Left cardiac atrium (tissue), 4 donors: ENCODE measurements around the gene CAPZB. TPM values are rescaled to one million over a fixed set of nuclear protein-coding genes. Genes with fewer than 3 reads are reported as not detected.

Experiments
- ATAC-seq, 2 donors: fragments of 200-7000 bp; cut with Tn5 transposase; one replicate each; pipeline ENCODE4 v1.9.1; 2020; ENCODE audit warnings: mild to moderate bottlenecking in 2 of 2, moderate library complexity in 2 of 2
- DNase-seq: peaks from one replicate; pipeline ENCODE4 v3.0.0-alpha.2; 2020
- intact Hi-C, 2 donors: fragments of 100-400 bp; cut with DNase I; formaldehyde crosslinking; loops; one replicate each; pipeline versions ENCODE4 v1.14.1 to v1.15.1; 2022 to 2023
- total RNA-seq, 2 donors: library from RNA; stranded (reverse); fragmentation: NEBNext Ultra II Directional; extraction: Animal tissue kit (Norgen Biotek cat#: 25700); gene quantifications; one replicate each; pipeline ENCODE4 v1.2.1, GENCODE V29; 2021
- donor health status: DM: no; HTN: yes; CAD: no.
- donor health status: DM: no; HTN: yes; CAD: no; lungs with severe emphysema.
- donor health status: DM: yes; HTN: yes; CAD: no.
- donor health status: Dilated cardiomyopathy.

Gene CAPZB
- total RNA-seq, 2 donors from 2014 or later, result 227 to 254 TPM

- no peak for DNase-seq
- no peak for ATAC-seq
- intact Hi-C loops, result no loop called here
Measured at GRCh38 chr1:19421365-19421764, 64.0 kb downstream of the CAPZB start.

GRCh38 chr1:19420606-19421005, 64.7 kb downstream of the CAPZB start:
- intact Hi-C loops, result no loop called here
- no peak for ATAC-seq
- DNase-seq, result no peak

GRCh38 chr1:19419691-19420090, 65.6 kb downstream of the CAPZB start:
- intact Hi-C loops, result no loop called here
- no peak for DNase-seq
- ATAC-seq, result no peak

GRCh38 chr1:19418503-19418971, 66.8 kb downstream of the CAPZB start:
- DNase-seq (no peak), ATAC-seq (no peak)
- intact Hi-C loops, result no loop called here

- intact Hi-C loops, result no loop called here
- ATAC-seq (no peak), DNase-seq (no peak)
Measured at GRCh38 chr1:19416921-19417470, 68.3 kb downstream of the CAPZB start.

- ATAC-seq, result no peak
- DNase-seq, result no peak
- intact Hi-C loops, result no loop called here
Measured at GRCh38 chr1:19416145-19416544, 69.2 kb downstream of the CAPZB start.

GRCh38 chr1:19414515-19415121, 70.7 kb downstream of the CAPZB start:
- peak; percentile 41 to 82 for ATAC-seq
- intact Hi-C loops, result no loop called here
- no peak for DNase-seq

GRCh38 chr1:19413999-19414398, 71.3 kb downstream of the CAPZB start:
- intact Hi-C loops, result no loop called here
- ATAC-seq (peak; percentile 18 to 54), DNase-seq (no peak)

- ATAC-seq (no peak), DNase-seq (no peak)
- intact Hi-C loops, result no loop called here
Measured at GRCh38 chr1:19412654-19413053, 72.7 kb downstream of the CAPZB start.

- ATAC-seq, result no peak
- intact Hi-C loops, result no loop called here
Measured at GRCh38 chr1:19411612-19412011, 73.7 kb downstream of the CAPZB start.

GRCh38 chr1:19410393-19410792, 74.9 kb downstream of the CAPZB start:
- no peak for DNase-seq
- intact Hi-C loops, result no loop called here
- no peak for ATAC-seq

More at GRCh38 chr1:19411612-19412011, 73.7 kb downstream of the CAPZB start:
- DNase-seq, result no peak

- ATAC-seq (no peak), DNase-seq (no peak)
- intact Hi-C loops, result no loop called here
Measured at GRCh38 chr1:19409477-19410341, 75.6 kb downstream of the CAPZB start.

- intact Hi-C loops, result no loop called here
- ATAC-seq (no peak), DNase-seq (no peak)
Measured at GRCh38 chr1:19407494-19408096, 77.7 kb downstream of the CAPZB start.

GRCh38 chr1:19406680-19407079, 78.7 kb downstream of the CAPZB start:
- ATAC-seq (no peak), DNase-seq (no peak)
- intact Hi-C loops, result no loop called here

GRCh38 chr1:19405761-19406487, 79.4 kb downstream of the CAPZB start:
- ATAC-seq (peak in 1 of 2 donors; percentile 6), DNase-seq (no peak)
- intact Hi-C loops, result no loop called here

- DNase-seq (no peak), ATAC-seq (peak; percentile 29 to 56)
- intact Hi-C loops, result no loop called here
Measured at GRCh38 chr1:19405195-19405760, 80.1 kb downstream of the CAPZB start.

GRCh38 chr1:19404748-19405147, 80.6 kb downstream of the CAPZB start:
- ATAC-seq, result no peak
- intact Hi-C loops, result loop anchor here in 1 of 2 donors (5.0 kb wide), 1 partner anchor 78 kb away; no protein-coding TSS in a partner anchor
- DNase-seq, result no peak

GRCh38 chr1:19403256-19403655, 82.1 kb downstream of the CAPZB start:
- intact Hi-C loops, result loop anchor here in 1 of 2 donors (5.0 kb wide), 1 partner anchor 79 kb away; no protein-coding TSS in a partner anchor
- no peak for ATAC-seq

More at GRCh38 chr1:19403256-19403655, 82.1 kb downstream of the CAPZB start:
- DNase-seq, result no peak
